ENCODE data around the gene SYP.
A peak's percentile ranks its signal among the peaks of the same experiment; 100 is the strongest.

SYP gene

DNA sequence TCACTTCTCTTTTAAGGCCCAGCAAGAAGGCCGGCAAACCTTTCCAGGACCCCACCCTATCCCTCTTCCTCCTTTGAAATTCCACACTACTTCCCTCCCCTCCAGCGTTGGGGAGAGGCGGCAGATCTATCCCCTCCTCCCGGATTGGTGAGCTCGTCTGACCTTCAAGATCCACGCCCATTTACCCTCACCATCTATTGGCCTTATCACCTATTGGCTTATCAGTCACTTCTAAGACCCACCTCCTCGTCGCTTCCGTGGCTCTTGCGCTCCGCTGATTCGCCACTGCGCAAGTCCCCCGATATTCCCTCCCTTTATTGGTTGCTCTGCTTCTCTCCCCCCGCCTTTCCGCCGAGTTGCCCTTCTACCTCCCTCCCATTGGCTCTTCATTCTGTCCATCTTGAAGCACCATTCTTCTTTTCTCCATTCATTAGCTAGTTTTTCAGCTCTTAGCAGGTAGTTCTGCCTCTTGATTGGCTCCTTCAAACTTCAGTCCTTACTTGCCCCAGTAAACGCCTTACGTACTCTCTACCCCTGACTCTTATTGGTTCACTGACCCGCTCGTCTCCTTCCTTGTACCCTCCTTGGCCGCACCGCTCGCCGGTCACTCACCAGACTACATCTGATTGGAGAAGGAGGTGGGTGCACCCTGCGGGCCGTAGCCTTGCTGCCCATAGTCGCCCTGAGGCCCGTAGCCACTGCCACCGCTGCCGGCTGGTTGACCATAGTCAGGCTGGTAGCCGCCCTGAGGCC is 9.0 kb downstream of the SYP start:
- peak overlapping the region; percentile 86 for H3K4me3 Mint-ChIP-seq
- H3K4me1 Mint-ChIP-seq (ENCODE audit: low read depth), result peaks cover 31% of the 10 kb centered on the region
- peaks cover 2% of the 10 kb centered on the region for H3K36me3 Mint-ChIP-seq (ENCODE audit: low read depth)
- H3K27ac Mint-ChIP-seq, result peak overlapping the region; percentile 94
- no peaks in the 10 kb centered on the region for H3K9me3 Mint-ChIP-seq
- peaks cover 4% of the 10 kb centered on the region for H3K27me3 Mint-ChIP-seq
- DNase-seq, result peak; percentile 80

DNA sequence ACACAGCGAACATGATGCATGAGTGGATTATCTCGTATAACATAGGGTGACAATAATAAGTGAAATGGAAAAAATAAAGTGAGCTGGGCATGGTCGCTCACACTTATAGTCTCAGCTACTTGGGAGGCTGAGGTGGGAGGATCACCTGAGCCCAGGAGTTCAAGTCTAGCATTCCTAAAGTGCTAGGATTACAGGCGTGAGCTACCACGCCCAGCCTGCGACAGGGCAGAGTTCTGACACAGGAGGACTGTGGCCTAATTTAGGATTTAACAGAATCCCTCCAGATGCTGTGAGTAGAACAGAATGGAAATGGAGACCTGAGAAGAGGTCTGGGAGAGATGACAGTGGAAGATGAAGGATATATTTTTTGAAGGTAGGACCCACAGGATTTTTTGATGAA is 10.4 kb downstream of the SYP start:
- Mint-ChIP-seq H3K36me3 (ENCODE audit: low read depth) (peaks cover 2% of the 10 kb centered on the region), H3K27me3 (peaks cover 10% of the 10 kb centered on the region), H3K4me1 (ENCODE audit: low read depth) (peaks cover 35% of the 10 kb centered on the region), H3K4me3 (peak overlapping the region; percentile 86), H3K27ac (no peak overlapping the region), H3K9me3 (no peaks in the 10 kb centered on the region)
- DNase-seq, result no peak

GRCh38 chrX:49188468-49189076 is 11.4 kb downstream of the SYP start:
- H3K27ac Mint-ChIP-seq, result no peak overlapping the region
- H3K27me3 Mint-ChIP-seq, result peaks cover 10% of the 10 kb centered on the region
- peaks cover 31% of the 10 kb centered on the region for H3K4me1 Mint-ChIP-seq (ENCODE audit: low read depth)
- DNase-seq, result no peak
- no peaks in the 10 kb centered on the region for H3K9me3 Mint-ChIP-seq
- no peak overlapping the region for H3K4me3 Mint-ChIP-seq
- H3K36me3 Mint-ChIP-seq (ENCODE audit: low read depth), result peaks cover 11% of the 10 kb centered on the region

GRCh38 chrX:49187526-49187925 is 12.5 kb downstream of the SYP start:
- Mint-ChIP-seq H3K27ac (no peak overlapping the region), H3K4me1 (ENCODE audit: low read depth) (peaks cover 21% of the 10 kb centered on the region), H3K27me3 (peaks cover 10% of the 10 kb centered on the region), H3K4me3 (no peak overlapping the region), H3K36me3 (ENCODE audit: low read depth) (peaks cover 19% of the 10 kb centered on the region), H3K9me3 (no peaks in the 10 kb centered on the region)
- no peak for DNase-seq

GRCh38 chrX:49187028-49187394 is 13.0 kb downstream of the SYP start:
- H3K4me3 Mint-ChIP-seq, result no peak overlapping the region
- no peak overlapping the region for H3K27ac Mint-ChIP-seq

DNA sequence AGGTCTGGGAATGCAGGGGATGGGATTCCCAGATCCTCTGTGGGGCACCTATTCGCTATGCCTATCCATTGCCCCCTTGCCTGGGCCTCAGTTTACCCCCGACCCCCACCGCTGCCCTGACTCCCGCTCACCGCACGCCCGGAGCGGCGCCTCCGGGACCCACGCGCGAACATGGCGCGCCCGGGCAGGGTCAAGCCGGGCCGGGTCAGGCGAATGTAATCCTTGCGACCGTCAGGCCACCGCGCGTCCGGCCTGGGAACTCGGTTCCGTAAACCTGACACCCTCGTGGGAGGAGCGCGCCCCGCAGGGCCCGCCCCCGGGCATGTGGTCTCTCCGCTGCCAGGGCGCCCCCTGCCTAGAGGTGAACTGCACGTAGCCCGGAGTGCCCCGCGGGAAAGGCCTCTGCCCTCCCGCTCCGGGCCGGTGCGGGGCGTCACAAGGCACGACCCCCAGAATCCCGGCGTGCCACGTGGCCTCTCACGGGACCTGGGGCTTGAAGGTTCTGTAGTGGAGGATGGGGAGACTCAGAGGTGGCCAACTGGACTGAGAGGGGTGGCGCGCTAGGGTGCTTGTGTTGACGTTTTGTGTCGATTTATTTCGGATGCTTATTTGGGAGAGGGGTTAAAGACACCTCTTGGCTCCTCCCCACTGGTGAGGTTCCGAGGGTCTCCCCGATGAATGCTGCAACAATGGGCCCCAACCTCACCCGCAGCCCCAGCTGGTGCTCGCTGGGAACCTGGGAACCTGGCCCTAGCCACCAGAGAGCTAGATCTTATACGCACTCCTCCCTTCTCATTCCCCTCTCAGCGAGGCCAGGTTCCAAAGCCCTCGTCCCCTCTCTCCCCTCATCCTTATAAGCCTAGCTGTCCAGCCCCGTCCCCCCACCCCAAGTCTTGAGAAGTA is 13.6 kb downstream of the SYP start, which contains the start of gene PRICKLE3:
Gene PRICKLE3 (minus strand): TSS at position 249 of the 903 bp plus-strand sequence. CDS start 76 bp downstream, at position 173.
- peak; percentile 80 for DNase-seq

More at GRCh38 chrX:49187028-49187394, 13.0 kb downstream of the SYP start:
- H3K4me1 Mint-ChIP-seq (ENCODE audit: low read depth), result peaks cover 18% of the 10 kb centered on the region
- no peak for DNase-seq
- peaks cover 10% of the 10 kb centered on the region for H3K27me3 Mint-ChIP-seq
- H3K9me3 Mint-ChIP-seq, result no peaks in the 10 kb centered on the region
- H3K36me3 Mint-ChIP-seq (ENCODE audit: low read depth), result peaks cover 24% of the 10 kb centered on the region

GRCh38 chrX:49184294-49185281 is 15.4 kb downstream of the SYP start:
- H3K27me3 Mint-ChIP-seq, result peaks cover 5% of the 10 kb centered on the region
- H3K4me3 Mint-ChIP-seq, result peak overlapping the region; percentile 84
- H3K36me3 Mint-ChIP-seq (ENCODE audit: low read depth), result peaks cover 37% of the 10 kb centered on the region
- H3K27ac Mint-ChIP-seq, result peak overlapping the region; percentile 83
- H3K9me3 Mint-ChIP-seq, result no peaks in the 10 kb centered on the region
- DNase-seq, result peak; percentile 49
- peaks cover 11% of the 10 kb centered on the region for H3K4me1 Mint-ChIP-seq (ENCODE audit: low read depth)

More for the DNA sequence above, 13.6 kb downstream of the SYP start, which contains the start of gene PRICKLE3:
- peaks cover 18% of the 10 kb centered on the region for H3K4me1 Mint-ChIP-seq (ENCODE audit: low read depth)
- no peaks in the 10 kb centered on the region for H3K9me3 Mint-ChIP-seq
- H3K36me3 Mint-ChIP-seq (ENCODE audit: low read depth), result peaks cover 28% of the 10 kb centered on the region
- peak within 1 kb of the TSS; percentile 83 for H3K27ac Mint-ChIP-seq
- peaks cover 10% of the 10 kb centered on the region for H3K27me3 Mint-ChIP-seq
- peak within 1 kb of the TSS; percentile 84 for H3K4me3 Mint-ChIP-seq

DNA sequence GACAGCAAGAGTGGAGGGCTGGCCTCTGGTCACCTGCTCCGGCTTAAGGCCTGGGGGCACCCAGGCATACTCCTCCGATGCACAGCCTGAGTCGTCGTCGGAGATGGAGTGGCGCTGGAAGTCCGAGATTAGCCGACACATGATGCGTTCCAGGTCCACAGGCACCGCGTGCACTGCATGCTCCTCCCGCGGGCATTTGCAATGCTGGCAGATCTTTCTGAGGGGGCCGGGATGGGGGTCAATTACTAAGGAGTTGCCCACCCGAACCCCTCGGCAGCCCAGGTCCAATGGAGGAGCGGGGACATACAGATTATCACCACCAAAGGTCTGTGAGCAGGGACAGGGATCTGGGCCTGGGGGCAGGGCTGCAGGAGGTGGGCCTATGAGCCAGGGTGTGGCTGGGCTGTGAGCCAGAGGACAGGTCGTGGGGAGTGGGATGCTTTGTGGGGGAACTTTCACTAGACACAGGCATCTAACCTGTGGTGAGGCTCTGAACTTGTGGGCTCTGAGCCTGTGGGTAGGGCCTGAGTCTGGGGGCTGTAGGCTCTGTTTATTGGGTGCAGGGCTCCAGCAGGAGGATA is 16.2 kb downstream of the SYP start:
- peaks cover 45% of the 10 kb centered on the region for H3K36me3 Mint-ChIP-seq (ENCODE audit: low read depth)
- DNase-seq, result no peak
- H3K27me3 Mint-ChIP-seq, result peaks cover 5% of the 10 kb centered on the region
- peak overlapping the region; percentile 84 for H3K4me3 Mint-ChIP-seq
- H3K27ac Mint-ChIP-seq, result peak overlapping the region; percentile 83
- peaks cover 10% of the 10 kb centered on the region for H3K4me1 Mint-ChIP-seq (ENCODE audit: low read depth)
- no peaks in the 10 kb centered on the region for H3K9me3 Mint-ChIP-seq

DNA sequence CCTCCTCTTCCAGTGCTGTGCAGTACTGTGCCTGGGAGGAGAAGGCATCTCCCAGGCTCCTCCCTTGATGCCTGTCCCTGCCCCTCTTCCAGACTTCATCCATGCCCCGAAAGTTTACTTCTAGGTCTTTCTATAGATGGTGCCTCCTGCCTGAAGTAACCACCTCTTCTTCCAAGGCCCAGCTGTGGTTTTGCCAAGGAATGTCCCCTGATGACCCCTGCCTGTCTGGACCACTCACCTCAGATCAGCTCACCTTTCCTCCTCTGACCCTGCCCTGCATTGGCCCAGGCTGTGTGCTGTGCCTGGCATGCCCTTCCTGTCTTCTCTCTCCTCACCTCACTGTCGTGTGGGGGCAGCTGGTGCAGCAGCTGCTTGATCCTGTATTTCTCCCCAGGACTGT is 20.6 kb downstream of the SYP start:
- peaks cover 17% of the 10 kb centered on the region for H3K4me1 Mint-ChIP-seq (ENCODE audit: low read depth)
- H3K4me3 Mint-ChIP-seq, result no peak overlapping the region
- peaks cover 81% of the 10 kb centered on the region for H3K36me3 Mint-ChIP-seq (ENCODE audit: low read depth)
- H3K27me3 Mint-ChIP-seq, result no peaks in the 10 kb centered on the region
- DNase-seq, result no peak
- H3K9me3 Mint-ChIP-seq, result no peaks in the 10 kb centered on the region
- peak overlapping the region; percentile 4 for H3K27ac Mint-ChIP-seq

GRCh38 chrX:49178537-49178936 is 21.5 kb downstream of the SYP start:
- H3K36me3 Mint-ChIP-seq (ENCODE audit: low read depth), result peaks cover 80% of the 10 kb centered on the region
- no peak overlapping the region for H3K4me3 Mint-ChIP-seq
- no peak for DNase-seq
- H3K27me3 Mint-ChIP-seq, result no peaks in the 10 kb centered on the region
- no peak overlapping the region for H3K27ac Mint-ChIP-seq
- no peaks in the 10 kb centered on the region for H3K9me3 Mint-ChIP-seq
- H3K4me1 Mint-ChIP-seq (ENCODE audit: low read depth), result peaks cover 16% of the 10 kb centered on the region

GRCh38 chrX:49177873-49178480 is 22.0 kb downstream of the SYP start:
- H3K9me3 Mint-ChIP-seq, result no peaks in the 10 kb centered on the region
- H3K27me3 Mint-ChIP-seq, result no peaks in the 10 kb centered on the region
- DNase-seq, result no peak
- peaks cover 22% of the 10 kb centered on the region for H3K4me1 Mint-ChIP-seq (ENCODE audit: low read depth)
- no peak overlapping the region for H3K4me3 Mint-ChIP-seq
- peak overlapping the region; percentile 63 for H3K27ac Mint-ChIP-seq
- peaks cover 81% of the 10 kb centered on the region for H3K36me3 Mint-ChIP-seq (ENCODE audit: low read depth)

DNA sequence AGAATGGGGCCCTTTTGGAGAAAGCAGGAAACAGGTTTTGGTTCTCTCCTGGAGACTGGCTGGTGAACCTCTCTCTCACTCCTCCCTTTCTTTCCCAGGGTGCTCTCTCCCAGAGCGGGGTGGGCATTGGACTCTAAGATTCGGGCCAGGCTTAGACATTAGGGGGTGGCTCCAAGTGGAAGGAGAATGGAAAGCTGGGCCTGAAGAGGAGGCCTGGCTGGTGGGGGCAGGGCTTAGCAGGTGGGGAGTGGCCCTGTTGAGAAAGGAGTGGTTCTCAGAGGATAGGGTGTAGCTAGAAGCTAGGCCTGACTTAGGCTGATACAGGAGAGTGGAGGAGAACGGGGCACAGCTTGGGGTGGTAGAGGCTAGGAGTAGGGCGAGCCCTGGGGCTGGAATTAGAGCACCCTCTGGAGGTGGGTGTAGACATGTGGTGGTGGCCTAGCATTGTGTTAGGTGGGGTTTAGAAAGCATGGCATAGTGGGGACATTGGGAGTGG is 22.6 kb downstream of the SYP start:
- DNase-seq, result no peak
- Mint-ChIP-seq H3K4me1 (ENCODE audit: low read depth) (peaks cover 25% of the 10 kb centered on the region), H3K9me3 (no peaks in the 10 kb centered on the region), H3K36me3 (ENCODE audit: low read depth) (peaks cover 82% of the 10 kb centered on the region), H3K4me3 (no peak overlapping the region), H3K27me3 (no peaks in the 10 kb centered on the region), H3K27ac (peak overlapping the region; percentile 63)
